GM18526 (cell line): ENCODE results near the gene AGBL4.

Experiments
- POLR2A ChIP-seq: IDR thresholded peaks from 3 replicates; pipeline ENCODE4 v1.6.1; 2011; ENCODE audit not compliant: insufficient read length; ENCODE audit errors: extremely low read depth

AGBL4 gene

DNA sequence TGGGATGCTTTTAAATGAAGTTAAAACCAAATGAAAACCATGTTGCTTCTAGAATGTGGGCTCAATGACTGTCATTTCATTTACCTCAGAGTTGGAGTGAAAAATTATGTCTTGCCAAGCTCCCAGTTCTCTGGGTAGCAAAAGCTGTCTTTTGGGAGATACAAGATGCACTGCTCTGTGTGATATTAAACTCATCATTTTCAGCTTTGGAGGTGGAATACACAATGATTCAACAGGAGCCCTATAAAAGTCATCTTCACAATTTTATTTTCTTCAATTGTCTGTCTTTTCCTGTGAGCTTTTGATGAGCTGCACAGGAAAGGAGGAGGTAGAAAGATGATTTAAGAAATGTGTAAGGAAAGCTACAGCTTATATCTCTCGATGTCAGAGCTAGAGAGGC lies 1431.4 kb downstream of the AGBL4 start:
- no peak for TF ChIP-seq POLR2A

DNA sequence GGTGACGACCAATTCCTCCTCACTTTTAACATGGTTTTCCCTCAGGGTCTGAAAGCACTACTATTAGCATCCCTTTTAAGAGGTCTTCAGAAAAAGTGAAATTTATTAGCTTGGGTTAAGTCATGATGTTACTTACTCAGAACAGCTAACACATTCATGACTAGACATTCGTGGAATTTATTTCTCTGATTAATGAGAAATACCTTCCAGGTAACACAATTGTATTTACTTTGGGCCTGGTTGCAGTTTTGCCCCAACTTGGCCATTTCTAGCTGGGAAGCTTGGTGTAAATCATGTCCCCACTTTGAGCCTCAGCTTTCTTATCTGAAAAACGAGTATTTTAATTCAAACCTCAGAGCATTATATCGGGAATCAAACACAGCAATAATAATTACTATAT lies 1432.6 kb downstream of the AGBL4 start:
- no peak for TF ChIP-seq POLR2A

DNA sequence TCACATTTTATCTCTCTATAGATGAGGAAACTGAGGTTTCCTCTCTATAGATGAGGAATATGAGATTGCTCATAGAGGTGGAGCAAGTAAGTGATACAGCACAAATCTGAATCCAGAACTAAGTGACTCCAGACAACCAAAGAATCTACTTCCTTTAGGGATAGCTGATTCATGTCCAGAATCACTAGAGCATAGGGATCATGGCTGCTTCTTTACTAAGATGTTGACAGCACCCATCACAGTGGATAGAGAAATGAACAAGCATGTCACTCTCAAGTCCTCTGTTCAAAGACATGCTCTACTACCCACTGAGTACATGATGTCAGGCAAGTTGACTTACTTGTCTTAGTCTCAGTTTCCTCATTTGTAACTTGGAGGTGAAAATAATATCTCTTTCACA lies 1435.7 kb downstream of the AGBL4 start:
- TF ChIP-seq POLR2A: no peak

DNA sequence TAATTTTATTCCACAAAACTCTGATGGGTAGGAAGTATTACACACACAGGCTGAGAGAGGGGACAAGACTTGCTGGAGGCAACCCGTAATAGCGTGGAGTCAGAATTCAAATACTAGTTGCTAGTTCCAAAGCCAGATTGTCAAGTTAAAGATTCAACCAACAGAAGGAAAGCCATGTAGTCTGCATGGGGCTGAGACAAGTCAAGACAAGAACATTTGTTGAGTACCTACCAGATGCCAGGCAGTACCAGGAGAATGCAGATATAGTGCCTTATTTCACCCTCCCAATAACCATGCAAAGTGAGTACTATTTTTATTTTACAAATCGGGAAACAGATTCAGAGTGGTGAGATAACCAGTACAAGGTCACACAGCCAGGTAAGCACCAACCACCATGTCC lies 1441.3 kb downstream of the AGBL4 start:
- no peak for TF ChIP-seq POLR2A

DNA sequence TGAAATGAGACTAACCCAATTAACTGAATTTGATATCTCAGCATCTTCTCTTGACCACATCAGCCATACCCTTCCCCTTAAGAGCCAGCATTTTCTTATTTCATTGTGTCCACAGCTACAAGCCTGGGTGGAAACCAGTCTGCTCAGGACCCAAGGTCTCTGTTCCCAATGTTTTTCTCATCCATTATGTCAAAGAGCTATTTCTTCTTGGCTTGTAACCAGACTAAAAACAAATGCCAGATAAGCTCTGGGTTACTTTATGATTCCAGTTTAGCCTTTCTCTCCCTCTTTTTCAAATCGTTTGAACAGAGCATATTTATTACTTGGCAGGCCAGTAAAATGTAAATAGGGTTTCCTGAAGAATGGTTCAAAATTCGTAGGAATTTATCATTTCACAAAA lies 1442.5 kb downstream of the AGBL4 start:
- no peak for TF ChIP-seq POLR2A

DNA sequence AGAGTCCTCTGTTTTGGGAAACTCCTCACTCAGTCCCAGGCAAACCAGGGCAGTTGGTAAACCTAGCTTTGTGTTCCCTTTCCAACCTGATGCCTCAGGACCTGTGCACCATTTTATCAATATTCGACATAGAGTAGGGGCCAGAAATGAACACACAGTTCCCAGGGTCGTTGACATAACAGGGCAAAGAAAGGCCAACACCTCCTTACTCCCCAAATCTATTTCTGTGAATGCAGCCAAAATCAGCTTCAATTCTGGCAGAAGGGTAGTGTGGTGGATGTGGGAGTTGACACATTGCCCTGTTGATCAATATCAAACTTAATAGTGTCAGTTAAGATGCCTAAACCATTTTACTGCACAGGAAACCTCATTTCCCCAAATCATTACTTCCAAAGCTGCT lies 1447.2 kb downstream of the AGBL4 start:
- no peak for TF ChIP-seq POLR2A

DNA sequence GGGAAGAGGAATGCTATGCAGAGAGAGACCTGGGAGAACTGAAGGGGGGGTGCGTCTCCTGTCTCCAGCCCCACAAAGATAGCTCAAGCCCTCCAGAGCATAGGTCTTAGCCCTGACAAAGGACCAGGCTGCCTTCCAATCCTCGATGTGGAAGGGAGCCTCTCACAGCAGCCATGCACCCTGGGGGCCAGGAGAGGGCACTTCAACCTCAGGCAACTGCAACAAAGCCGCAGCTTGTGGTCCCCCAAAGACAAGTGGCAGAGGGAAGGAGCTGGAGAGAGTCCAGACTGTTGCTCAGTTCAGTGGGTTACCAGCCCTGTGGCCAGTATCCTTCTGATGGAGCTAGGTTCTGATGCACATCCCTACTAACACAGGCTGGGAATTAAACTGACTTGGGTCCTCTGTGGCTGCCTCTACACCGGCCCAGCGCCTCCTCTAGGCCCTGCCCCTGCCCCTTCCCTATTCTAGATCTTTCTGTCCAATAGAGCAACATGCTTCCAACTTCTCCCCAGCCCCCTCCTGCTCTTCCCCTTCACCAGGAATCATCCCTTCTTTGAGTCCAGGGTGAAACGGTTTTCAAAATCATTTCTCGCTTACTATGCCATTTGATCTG lies 1451.0 kb downstream of the AGBL4 start:
- TF ChIP-seq POLR2A: no peak

DNA sequence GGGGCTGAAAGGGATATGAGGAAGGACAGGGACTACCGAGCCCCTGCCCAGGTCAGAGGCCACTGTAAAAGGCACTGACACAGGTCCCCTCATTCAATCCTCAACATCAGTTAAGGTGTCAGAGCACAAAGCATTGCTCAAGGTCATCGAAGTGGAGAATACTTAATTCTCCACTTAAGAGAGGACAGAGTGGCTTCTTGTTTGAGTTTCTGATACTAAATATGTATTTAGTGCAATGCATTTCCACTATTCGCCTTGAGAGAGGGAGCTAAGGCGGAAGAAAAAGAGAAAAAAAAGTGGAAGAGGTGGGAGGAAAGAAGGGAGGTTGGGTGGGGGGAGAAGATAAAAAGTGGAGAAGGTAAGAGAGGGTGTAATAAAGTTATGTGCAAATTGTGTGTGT lies 1451.6 kb downstream of the AGBL4 start:
- TF ChIP-seq POLR2A: no peak

DNA sequence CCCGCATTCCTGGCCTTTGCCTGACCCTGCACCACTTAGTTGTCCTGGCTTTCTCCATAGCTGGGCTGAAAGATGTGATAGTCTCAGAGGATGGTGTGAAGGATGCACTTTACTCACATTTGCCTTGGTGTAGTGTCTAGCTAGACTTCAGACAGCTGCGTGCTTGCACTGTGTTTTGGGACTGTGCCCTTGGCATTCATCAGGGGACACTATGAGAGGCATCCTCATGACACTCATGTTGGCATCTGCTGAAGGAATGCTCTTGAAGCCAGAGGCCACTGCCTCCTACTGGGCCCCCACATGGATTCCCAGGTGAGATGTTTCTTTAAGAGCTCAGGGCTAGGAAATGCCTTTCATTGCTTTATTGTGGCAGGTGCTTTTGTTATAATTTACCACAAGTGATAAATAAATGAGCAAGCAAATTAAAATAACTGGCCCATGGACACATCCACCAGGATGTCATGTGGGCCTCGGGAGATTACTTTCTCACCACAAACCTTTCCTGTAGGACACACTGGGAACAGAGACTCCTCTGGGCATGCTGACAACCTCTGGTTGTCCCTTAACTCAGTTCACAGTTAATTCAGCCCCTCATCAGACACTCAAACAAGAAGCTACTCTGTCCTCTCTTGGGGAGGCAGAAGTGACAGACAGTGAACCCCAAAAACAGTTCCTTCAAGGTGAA lies 1452.3 kb downstream of the AGBL4 start:
- no peak for TF ChIP-seq POLR2A

DNA sequence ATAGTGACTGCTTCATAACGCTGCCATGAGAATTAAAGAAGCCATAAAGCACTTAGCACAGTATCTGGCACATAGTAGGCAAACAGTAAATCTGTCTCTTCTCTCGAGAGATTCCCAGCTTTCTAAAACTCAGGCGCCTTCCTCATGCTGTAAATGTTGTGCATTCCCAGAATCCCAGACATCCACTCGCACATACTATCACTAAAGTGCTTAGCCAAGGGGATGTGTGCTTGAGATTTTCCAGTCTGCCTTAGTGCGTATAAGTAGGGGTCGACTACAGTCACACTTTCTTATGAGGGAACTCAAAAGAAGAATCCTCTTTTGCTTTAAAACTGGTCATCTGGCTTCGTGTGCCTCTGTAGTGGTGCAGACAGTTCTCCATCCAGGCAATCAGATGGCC lies 1453.2 kb downstream of the AGBL4 start:
- TF ChIP-seq POLR2A: no peak

DNA sequence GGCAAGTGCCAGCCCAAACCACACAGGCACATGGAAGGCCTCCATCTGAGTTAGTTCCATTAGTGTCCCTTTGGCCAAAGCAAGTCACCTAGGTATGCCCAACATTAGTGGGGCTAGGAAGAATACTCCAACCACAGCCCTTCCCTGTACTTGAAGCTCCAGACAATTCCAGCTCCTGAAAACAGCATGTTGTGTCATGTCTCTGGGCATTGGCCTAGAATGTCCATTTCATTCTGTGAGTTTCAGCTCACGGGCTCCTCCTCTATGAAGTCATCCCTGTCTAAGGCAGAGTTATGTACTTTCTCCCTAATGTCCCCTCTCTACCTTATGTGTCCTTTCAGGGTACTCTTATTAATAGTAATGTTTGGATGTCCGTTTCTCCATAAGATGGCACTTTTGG lies 1455.3 kb downstream of the AGBL4 start:
- TF ChIP-seq POLR2A: no peak

DNA sequence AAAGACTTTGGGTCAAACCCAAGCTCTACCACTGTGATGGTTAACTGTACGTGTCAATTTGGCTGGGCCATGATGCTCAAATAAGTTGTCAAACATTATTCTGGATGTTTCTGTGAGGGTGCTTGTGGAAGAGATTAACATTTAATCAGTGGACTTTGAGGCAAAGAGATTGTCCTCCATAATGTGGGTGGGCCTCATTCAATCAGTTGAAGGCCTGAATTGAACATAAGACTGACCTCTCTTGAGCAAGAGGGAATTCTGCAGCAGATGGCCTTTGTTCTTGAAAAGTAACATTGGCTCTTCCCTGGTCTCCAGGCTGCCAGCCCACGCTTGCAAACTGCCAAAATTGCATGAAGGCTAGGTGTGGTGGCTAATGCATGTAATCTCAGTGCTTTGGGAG lies 1457.3 kb downstream of the AGBL4 start:
- TF ChIP-seq POLR2A: no peak

DNA sequence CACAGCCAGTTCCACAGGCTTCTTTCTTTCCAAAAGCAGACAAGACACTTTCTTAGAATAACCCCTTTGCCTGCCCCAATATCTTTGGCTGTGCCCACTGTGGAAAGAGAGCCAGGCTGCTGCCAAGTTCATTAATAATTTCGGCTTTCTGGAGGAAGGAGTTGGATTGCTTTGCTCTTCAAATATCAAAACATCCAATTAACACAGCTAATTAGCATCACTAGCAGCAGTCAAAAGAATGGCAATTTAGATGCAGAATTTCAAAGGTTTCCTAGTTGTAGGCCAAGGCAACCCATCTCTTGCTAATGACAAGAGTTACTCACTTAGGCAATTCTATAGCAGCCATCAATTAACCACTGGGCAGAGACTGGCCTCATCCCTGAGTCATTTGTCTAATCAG lies 1460.7 kb downstream of the AGBL4 start:
- TF ChIP-seq POLR2A: no peak

DNA sequence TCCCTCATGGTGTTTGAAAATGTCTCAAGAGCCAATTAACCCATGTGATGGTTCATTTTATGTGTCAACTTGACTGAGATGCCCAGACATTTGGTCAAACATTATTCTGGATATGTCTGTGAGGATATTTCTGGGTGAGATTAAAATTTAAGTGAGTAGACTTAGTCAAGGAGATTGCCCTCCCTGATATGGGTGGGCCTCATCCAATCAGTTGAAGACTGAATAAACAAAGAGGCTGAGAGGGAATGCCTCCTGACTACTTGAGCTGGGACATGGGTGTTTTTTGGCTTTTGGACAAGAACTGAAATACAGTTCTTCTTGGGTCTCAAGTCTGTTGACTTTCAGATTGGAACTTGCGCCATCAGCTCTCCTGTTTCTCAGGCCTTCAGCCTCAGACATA lies 1462.3 kb downstream of the AGBL4 start:
- TF ChIP-seq POLR2A: no peak

DNA sequence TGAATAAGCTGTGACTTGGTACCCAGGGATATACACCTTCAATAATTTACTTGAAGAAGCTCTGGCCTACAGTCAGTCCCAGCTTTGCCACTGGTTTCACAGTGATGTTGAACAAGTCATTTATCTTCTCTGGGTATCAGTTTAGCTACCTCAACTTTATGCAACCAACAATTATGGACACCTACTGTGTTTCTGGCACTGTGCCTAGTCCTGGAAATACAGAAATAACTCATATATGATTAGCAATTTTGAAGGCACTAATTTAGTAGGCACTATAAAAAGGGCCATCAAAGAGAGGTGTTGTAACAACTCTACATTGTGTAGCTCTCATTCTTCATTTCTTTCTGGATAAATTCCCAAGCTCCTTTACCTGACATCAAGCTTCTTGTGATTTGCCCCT lies 1463.2 kb downstream of the AGBL4 start:
- no peak for TF ChIP-seq POLR2A

DNA sequence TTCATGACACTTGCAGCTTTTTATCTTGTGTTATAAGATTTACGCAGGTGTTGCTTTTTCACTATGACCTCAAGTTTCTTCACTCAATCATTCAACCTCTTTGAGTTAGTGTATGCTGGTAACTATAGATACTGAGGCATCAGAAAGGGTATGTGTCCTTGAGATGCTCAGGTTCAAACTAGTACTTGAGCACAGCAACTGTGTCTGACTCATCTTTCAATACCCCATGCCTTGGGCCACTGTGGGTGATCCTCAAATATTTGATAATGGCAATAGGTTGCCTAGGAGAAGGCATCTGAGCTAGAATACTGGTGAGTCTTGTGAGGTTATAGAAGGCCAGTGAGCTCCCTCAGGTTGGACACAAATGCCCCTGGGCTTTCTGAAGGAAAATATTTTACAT lies 1463.6 kb downstream of the AGBL4 start:
- TF ChIP-seq POLR2A: no peak

DNA sequence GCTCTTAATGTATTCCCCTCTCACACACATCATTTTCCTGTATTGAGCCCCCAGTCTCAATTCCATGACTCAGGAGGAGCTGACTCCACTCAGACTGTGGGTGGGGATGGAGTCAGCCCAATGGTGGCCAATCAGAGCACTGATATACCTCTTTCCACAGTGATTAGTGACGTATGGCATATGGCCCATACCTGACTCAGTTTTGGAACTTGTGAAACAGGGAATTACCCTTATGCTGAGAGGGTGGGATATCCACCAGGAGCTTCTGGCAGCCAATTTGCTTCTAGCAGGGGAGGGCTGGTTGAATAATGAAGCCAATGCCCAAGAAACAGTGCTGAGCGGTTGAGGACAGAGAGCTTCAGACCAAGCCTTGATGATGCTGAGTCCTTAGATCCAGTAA lies 1465.4 kb downstream of the AGBL4 start:
- TF ChIP-seq POLR2A: no peak

DNA sequence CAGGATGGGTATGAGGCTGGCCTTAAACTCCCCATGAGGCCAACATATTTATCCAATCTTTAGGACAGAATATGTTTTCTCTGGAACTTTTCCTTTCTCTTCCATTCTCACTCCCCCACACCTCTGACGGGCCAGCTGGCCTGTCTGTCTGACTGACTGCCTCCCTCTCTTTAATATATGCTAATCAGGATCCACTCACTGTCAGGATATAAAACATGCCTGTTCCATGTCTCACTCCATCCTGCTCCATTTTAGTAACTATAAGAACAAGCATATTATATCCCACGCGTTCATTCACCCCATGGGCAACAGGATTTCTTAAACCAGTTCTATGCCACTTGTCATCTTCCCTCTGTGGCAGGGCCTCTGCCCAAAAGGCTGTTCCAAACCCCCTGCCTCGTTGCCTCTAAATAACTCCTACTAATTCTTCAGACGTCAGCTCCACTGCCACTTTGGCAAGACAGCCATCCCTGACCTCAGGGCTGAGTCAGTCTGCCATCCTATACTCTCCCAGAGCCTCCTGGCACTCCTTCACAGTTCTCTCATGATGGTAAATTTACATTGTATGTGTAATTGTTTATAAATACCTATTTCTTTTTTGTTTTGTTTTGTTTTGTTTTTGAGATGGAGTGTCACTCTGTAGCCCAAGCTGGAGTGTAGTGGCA lies 1467.4 kb downstream of the AGBL4 start:
- no peak for TF ChIP-seq POLR2A
